ENCODE results near the gene ATXN7L1. TPM values are rescaled to one million over a fixed set of nuclear protein-coding genes. Genes with fewer than 3 reads are reported as not detected.
A peak's percentile ranks its signal among the peaks of the same experiment; 100 is the strongest.

Gene ATXN7L1
- total RNA-seq, 4 donors from 2014 or later = 8.0 to 14.1 (median 10.6) TPM

DNA sequence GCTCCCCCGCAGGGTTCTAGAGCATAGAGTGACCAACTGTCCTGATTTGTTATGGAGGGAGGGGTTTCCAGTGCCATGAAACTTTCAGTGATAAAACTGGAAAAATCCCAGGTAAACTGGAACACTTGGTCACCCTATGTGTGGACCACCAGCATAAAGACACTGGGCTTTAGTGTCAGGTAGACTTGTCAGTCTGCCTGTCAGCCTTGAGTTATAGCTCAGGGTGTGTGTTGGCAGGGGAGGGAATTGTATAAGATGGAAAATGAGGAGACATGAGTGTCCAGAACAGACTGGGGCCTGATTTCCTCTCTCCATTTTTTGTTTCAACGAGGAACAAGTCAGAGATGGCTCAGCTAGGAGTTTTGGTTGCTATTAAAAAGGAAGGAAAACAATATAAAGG, 284.9 kb downstream of the ATXN7L1 start:
- DNase-seq = no peak
- 45 to 64% methylated on average over 1 to 2 of the region's 2 CpGs for WGBS, 2 donors

GRCh38 chr7:105590793-105591192, 285.6 kb downstream of the ATXN7L1 start:
- no peak for DNase-seq
- no peak overlapping the region for H3K4me3 ChIP-seq
- no peaks in the 10 kb centered on the region for H3K9me3 ChIP-seq
- H3K36me3 ChIP-seq = no peaks in the 10 kb centered on the region
- intact Hi-C loops (cut with DNase I) = no loop called here
- H3K27ac ChIP-seq = no peak overlapping the region
- H3K4me1 ChIP-seq = no peaks in the 10 kb centered on the region
- H3K27me3 ChIP-seq = no peaks in the 10 kb centered on the region
- 77 to 79% methylated on average over 5 of the region's 5 CpGs for WGBS, 2 donors
- TF ChIP-seq POLR2A (IDR thresholded peaks at IDR 0.05) = no peak
- TF ChIP-seq, protein P1, sequence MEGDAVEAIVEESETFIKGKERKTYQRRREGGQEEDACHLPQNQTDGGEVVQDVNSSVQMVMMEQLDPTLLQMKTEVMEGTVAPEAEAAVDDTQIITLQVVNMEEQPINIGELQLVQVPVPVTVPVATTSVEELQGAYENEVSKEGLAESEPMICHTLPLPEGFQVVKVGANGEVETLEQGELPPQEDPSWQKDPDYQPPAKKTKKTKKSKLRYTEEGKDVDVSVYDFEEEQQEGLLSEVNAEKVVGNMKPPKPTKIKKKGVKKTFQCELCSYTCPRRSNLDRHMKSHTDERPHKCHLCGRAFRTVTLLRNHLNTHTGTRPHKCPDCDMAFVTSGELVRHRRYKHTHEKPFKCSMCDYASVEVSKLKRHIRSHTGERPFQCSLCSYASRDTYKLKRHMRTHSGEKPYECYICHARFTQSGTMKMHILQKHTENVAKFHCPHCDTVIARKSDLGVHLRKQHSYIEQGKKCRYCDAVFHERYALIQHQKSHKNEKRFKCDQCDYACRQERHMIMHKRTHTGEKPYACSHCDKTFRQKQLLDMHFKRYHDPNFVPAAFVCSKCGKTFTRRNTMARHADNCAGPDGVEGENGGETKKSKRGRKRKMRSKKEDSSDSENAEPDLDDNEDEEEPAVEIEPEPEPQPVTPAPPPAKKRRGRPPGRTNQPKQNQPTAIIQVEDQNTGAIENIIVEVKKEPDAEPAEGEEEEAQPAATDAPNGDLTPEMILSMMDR (IDR thresholded peaks at IDR 0.05) = no peak

More for the DNA sequence above, 284.9 kb downstream of the ATXN7L1 start:
- H3K27me3 ChIP-seq = no peaks in the 10 kb centered on the region
- no peaks in the 10 kb centered on the region for H3K4me1 ChIP-seq
- intact Hi-C loops (cut with DNase I) = no loop called here
- no peaks in the 10 kb centered on the region for H3K36me3 ChIP-seq
- H3K4me3 ChIP-seq = no peak overlapping the region
- H3K27ac ChIP-seq = no peak overlapping the region
- H3K9me3 ChIP-seq = no peaks in the 10 kb centered on the region
- TF ChIP-seq, protein P1 (IDR thresholded peaks at IDR 0.05) = no peak
- no peak for TF ChIP-seq POLR2A (IDR thresholded peaks at IDR 0.05)

DNA sequence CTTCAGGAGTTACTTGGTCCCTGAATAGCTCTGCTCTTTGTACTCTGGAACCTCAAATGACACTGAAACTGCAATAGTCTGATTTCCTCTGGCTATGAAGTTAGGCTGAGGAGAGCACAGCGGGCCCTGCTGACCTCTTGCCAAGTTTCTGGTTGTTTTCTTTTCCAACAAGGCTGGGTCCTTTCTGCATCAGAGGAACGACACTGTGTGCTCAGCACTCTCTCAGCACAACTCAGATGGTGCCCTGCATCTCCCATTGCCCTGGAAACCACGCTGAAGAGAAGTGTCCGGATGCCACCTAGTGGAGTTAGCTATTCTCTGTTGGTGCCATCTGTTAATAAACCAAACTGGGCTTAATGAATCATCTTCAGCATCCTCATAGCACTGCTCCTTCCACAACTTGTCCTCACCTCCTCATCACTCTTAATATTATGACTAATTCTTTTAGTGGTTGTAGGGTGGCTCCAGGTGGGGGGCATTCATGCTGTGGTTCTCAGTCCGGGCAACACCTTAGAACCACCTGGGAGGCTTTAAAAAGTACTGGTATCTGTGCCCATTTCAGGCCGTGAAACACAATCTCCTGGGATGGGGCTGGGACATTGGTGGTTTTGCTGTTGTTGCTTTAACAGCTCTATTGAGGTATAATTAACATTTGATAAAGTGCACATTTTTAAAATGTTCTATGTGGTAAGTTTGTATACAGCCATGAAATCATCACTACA, 286.9 kb downstream of the ATXN7L1 start:
- DNase-seq = no peak

GRCh38 chr7:105587909-105588635, 288.3 kb downstream of the ATXN7L1 start:
- no peak overlapping the region for H3K4me3 ChIP-seq
- no peaks in the 10 kb centered on the region for H3K4me1 ChIP-seq
- H3K27me3 ChIP-seq = no peaks in the 10 kb centered on the region
- WGBS, 2 donors = 79 to 80% methylated on average over 8 to 11 of the region's 12 CpGs
- no peaks in the 10 kb centered on the region for H3K9me3 ChIP-seq
- intact Hi-C loops (cut with DNase I) = no loop called here
- TF ChIP-seq, protein P1 (IDR thresholded peaks at IDR 0.05) = no peak
- no peak for TF ChIP-seq POLR2A (IDR thresholded peaks at IDR 0.05)
- DNase-seq = no peak
- H3K27ac ChIP-seq = no peak overlapping the region
- no peaks in the 10 kb centered on the region for H3K36me3 ChIP-seq

More for the DNA sequence above, 286.9 kb downstream of the ATXN7L1 start:
- Histone ChIP-seq H3K4me1 (no peaks in the 10 kb centered on the region), H3K9me3 (no peaks in the 10 kb centered on the region), H3K27me3 (no peaks in the 10 kb centered on the region), H3K4me3 (no peak overlapping the region), H3K36me3 (no peaks in the 10 kb centered on the region), H3K27ac (no peak overlapping the region)
- 24 to 36% methylated on average over 6 of the region's 6 CpGs for WGBS, 2 donors
- intact Hi-C loops (cut with DNase I) = no loop called here
- TF ChIP-seq POLR2A (IDR thresholded peaks at IDR 0.05) = no peak
- TF ChIP-seq, protein P1 (IDR thresholded peaks at IDR 0.05) = peak; percentile 12 to 70 (median 37)

- no peak overlapping the region for H3K4me3 ChIP-seq
- no peaks in the 10 kb centered on the region for H3K9me3 ChIP-seq
- peaks cover 0 to 7% (median 0%) of the 10 kb centered on the region in 4 donors for H3K27me3 ChIP-seq
- peaks cover 0 to 7% (median 4%) of the 10 kb centered on the region in 3 donors for H3K4me1 ChIP-seq
- DNase-seq = no peak
- TF ChIP-seq POLR2A (IDR thresholded peaks at IDR 0.05) = no peak
- TF ChIP-seq, protein P1 (IDR thresholded peaks at IDR 0.05) = no peak
- H3K27ac ChIP-seq = no peak overlapping the region
- no peaks in the 10 kb centered on the region for H3K36me3 ChIP-seq
- WGBS, 2 donors = 91 to 97% methylated on average over 2 of the region's 2 CpGs
- intact Hi-C loops (cut with DNase I) = no loop called here
Observed at GRCh38 chr7:105585850-105586500, 290.4 kb downstream of the ATXN7L1 start.

All from esophagus squamous epithelium (tissue), 5 donors.